DMS153 (cell line): ENCODE measurements around the gene ZKSCAN7.
"Not testable (repeated sequence)": the region's sequence is repeated elsewhere in the genome, so short reads cannot be mapped to it uniquely, and the experiment has no call there.

Source experiments
- DNase-seq: peaks from one replicate; lab custom pipeline; 2025; lab: John Stamatoyannopoulos, UW

The ZKSCAN7 gene

GRCh38 chr3:44577354-44577952 lies 22.5 kb downstream of the ZKSCAN7 start:
- DNase-seq, result not testable (repeated sequence)

GRCh38 chr3:44578316-44578715 lies 23.3 kb downstream of the ZKSCAN7 start:
- not testable (repeated sequence) for DNase-seq

GRCh38 chr3:44578924-44579515 lies 24.0 kb downstream of the ZKSCAN7 start:
- DNase-seq, result not testable (repeated sequence)

- not testable (repeated sequence) for DNase-seq
These were observed 24.8 kb downstream of the ZKSCAN7 start for GRCh38 chr3:44579749-44580148.

- not testable (repeated sequence) for DNase-seq
These were observed 26.0 kb downstream of the ZKSCAN7 start for GRCh38 chr3:44580971-44581370.

GRCh38 chr3:44584646-44585501 lies 29.9 kb downstream of the ZKSCAN7 start, which contains the start of gene ZNF660:
Gene ZNF660, plus strand, starts transcription at chr3:44584964. Its CDS starts 9,230 bp downstream, at chr3:44594194.
- peak; percentile 62 for DNase-seq

GRCh38 chr3:44596621-44597020 lies 41.6 kb downstream of the ZKSCAN7 start:
- DNase-seq, result no peak

- DNase-seq, result no peak
These were observed 46.8 kb downstream of the ZKSCAN7 start for GRCh38 chr3:44601749-44602148.

GRCh38 chr3:44612678-44613077 lies 57.7 kb downstream of the ZKSCAN7 start:
- no peak for DNase-seq
